ENCODE results near the gene ZC3H18.

GRCh38 chr16:88630433-88630832 is 60.2 kb downstream of the ZC3H18 start:
- TF ChIP-seq LEF1 (IDR thresholded peaks at IDR 0.05; ENCODE audit: borderline replicate concordance) (no peak), FOXM1 (IDR thresholded peaks at IDR 0.05; ENCODE audit: borderline replicate concordance) (no peak), ZNF384 (IDR thresholded peaks at IDR 0.05) (no peak), SUZ12 (IDR thresholded peaks at IDR 0.05) (no peak), SP1 (IDR thresholded peaks at IDR 0.05) (no peak), TARDBP (IDR thresholded peaks at IDR 0.05) (no peak), ARNT (IDR thresholded peaks at IDR 0.05) (no peak), FOXK2 (IDR thresholded peaks at IDR 0.05) (no peak), BHLHE40 (IDR thresholded peaks at IDR 0.05; ENCODE audit: borderline replicate concordance) (no peak), ELF4 (IDR thresholded peaks at IDR 0.05) (no peak), L3MBTL2 (conservative IDR thresholded peaks at IDR 0.05) (no peak)

Measured in HEK293T (cell line).